ENCODE data around the gene TACR1.
"Not testable (repeated sequence)": the region's sequence is repeated elsewhere in the genome, so short reads cannot be mapped to it uniquely, and the experiment has no call there.

Gene TACR1, protein sequence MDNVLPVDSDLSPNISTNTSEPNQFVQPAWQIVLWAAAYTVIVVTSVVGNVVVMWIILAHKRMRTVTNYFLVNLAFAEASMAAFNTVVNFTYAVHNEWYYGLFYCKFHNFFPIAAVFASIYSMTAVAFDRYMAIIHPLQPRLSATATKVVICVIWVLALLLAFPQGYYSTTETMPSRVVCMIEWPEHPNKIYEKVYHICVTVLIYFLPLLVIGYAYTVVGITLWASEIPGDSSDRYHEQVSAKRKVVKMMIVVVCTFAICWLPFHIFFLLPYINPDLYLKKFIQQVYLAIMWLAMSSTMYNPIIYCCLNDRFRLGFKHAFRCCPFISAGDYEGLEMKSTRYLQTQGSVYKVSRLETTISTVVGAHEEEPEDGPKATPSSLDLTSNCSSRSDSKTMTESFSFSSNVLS

DNA sequence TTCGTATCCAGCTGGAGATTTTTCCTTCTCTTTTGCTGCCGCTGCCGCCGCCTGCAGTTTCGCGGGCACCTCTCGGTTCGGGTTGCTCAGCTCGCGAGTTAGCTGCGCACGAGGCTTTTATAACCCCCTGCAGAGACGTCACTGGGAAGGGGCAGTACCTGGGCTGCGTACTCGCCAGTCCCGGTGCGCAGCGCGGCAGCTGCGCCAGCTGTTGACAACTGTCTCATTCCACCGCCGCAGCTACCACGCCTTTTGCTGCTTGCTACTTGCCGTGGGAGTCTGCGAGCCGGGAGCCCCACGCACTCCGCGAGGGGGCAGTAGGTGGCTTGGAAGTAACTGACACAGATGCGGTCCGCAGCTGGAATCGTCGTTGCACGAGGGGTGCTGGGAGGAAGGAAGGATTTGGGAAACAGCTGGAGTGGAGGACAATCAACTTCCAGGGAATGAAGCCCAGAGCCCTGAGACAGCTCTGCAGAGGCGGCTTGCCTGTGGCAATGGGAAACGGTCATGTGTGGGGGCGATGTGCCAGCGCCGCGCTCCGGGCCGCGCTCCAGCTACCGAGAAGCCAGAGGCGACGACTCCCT lies at the start of gene TACR1:
TACR1 (minus strand) TSS at position 93 of the 584 bp plus-strand sequence. CDS start 586 bp downstream, outside the sequence.
- DNase-seq (ENCODE audit: low read depth), result peak; percentile 24

DNA sequence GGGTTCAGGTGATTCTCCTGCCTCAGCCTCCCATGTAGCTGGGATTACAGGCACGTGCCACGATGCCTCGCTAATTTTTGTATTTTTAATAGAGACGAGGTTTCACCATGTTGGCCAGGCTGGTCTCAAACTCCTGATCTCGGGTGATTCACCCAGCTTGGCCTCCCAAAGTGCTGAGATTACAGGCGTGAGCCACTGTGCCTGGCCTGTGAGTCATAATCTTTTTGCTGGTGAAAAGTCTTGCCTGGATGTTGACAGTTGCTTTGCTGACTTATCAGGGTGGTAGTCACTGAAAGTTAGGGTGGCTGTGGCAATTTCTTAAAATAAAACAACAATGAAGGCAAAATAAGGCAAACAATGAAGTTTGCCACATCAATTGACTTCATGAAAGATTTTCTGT lies 49.3 kb upstream of the TACR1 start:
- peak; percentile 25 for DNase-seq (ENCODE audit: low read depth)

DNA sequence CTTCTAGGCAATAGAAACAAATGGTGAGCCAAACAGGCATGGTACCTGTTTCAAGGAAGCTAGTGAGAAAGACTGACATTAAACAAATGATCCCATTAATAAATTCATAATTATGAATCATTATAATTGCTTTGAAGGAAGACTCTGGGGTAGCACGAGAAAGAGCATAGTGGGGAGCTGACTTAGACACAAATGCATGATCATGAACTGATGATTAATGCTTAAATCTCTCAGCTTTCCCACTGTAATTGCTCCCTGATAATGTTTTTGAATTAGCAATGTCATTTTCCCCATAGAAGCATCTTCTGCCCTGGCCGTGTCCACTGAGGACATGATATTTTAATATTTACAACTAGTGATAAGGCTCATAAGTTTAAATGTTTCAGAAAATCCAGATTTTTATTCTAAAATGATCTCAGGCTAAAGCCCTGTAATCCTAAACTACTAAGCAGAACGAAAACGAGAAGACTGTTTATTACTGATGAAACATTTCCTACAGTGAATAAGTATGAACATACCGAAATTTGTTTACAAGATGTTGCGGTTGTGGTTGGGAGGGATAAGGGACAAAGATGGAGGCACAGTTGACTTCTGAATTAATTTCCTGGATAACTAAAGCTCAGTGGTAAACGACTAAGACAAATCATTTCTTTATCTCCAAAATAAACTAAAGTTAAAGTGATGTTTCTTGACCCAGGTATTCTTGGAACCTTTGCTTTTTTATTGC lies 47.3 kb upstream of the TACR1 start:
- DNase-seq (ENCODE audit: low read depth), result no peak

DNA sequence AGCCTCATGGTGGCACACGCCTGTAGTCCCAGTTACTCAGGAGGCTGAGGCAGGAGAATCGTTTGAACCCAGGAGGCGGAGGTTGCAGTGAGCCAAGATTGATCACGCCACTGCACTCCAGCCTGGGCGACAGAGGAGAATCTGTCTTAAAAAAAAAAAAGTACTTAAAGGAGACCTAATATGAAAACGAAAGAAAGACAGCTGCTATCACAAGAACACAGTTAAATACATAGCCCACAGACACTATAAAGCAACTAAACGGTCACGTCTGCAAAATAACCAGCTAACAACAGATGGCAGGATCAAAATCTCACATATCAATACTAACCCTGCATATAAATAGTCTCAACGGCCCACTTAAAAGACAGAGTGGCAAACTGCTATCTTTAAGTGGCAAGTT lies 43.9 kb upstream of the TACR1 start:
- DNase-seq (ENCODE audit: low read depth), result no peak

DNA sequence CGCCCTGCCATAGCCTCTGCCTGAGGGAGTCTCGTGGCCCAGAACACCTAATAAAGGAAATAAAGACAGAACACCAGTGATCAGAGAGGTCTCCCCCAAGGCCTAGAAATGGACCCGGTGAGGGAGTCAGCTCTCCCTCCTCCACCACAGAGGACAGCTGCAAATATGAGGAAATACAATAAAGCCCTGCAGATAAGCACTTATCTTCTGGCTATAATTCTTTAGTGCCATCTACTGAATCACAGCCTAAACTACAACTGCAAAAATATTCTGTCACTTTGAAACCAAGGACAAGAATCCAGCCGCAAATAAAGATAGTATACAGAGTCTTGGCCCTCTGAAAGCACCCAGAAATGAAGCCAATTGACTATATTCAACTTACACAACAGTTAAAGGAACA lies 42.4 kb upstream of the TACR1 start:
- no peak for DNase-seq (ENCODE audit: low read depth)

DNA sequence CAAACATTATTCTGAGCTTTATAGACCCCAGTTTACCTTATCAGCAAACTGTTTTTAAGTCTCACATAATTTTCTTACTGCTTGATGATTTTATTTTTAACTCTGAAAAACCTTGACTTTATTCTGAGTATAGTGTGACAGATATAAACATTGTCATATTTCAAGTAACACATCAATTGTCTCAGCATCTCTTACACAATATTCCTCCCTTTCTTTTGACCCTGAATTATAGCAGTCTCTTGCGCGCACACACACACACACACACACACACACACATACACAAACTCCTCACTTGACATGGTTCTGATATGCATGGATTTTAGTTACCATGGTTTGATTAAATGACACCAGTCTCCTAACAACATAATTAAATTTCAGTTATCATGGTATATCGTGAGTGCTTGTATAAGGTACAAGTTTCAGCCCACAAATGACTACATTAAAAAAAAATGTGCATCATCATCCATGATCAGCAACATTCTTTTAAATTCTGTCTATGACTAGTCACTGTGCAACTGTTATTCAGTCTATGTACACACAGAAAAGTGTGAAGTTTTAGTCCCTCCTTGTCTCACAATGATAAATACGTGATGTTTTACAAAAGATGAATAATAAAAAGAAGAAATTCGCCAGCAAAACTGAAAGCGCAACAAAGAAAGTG lies 39.5 kb upstream of the TACR1 start:
- DNase-seq (ENCODE audit: low read depth), result peak; percentile 59

DNA sequence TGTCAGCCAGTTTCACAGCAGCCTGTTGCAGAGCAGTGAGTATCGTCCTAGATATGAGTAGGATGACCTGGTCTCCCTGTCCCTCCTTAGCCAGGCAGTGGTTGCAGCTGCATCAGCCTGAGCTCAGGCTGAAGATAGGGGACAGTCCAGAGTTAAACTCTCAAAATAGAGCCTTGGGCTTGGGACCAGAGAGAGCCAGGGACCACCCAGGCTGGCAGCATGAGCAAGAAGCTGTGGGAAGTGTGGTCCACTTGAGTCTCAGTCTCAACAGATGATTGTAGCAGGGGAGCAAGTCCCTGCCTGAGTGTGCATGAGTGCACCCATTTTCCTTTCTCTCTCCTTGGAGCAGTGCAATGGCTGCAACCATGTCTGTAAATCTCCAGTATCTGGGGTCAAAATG lies 38.0 kb upstream of the TACR1 start:
- no peak for DNase-seq (ENCODE audit: low read depth)

DNA sequence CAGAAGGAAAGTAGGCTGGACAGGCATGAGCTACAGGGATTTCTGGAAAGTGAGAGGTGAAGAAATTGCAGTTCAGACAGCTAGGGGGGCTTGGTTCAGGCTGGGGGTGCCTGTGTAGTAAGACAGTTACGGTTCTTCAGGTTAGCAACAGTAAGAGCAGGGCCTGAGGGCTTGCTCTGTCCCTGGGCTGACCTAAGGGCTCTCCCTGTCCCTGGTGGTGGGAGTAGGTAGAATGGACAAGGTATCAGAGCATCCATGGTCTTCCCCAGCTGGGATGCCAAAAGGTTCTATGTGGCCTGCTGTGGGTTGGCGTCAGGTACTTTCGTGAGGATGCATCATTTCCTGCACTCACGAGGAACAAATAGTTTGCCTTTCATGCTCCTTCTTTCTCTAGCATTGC lies 34.6 kb upstream of the TACR1 start:
- DNase-seq (ENCODE audit: low read depth), result no peak

DNA sequence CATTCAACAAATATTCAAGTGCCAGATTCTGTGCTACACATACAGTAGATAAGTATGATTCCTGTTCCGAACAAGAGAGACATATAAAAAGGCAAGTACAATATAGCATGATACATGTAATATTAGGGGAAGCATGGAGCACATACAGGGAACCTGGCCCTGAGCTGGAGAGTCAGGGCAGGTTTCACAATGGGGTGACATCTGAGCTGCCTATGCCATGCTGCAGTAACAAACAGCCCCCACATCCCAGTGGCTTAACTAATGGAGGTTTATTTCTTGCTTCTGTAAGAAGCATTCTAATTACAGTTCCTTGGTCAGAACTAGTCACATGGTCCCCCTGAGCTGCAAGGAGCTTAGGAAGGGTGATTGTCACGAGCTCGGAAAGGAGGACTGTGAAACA lies 27.3 kb upstream of the TACR1 start:
- no peak for DNase-seq (ENCODE audit: low read depth)

DNA sequence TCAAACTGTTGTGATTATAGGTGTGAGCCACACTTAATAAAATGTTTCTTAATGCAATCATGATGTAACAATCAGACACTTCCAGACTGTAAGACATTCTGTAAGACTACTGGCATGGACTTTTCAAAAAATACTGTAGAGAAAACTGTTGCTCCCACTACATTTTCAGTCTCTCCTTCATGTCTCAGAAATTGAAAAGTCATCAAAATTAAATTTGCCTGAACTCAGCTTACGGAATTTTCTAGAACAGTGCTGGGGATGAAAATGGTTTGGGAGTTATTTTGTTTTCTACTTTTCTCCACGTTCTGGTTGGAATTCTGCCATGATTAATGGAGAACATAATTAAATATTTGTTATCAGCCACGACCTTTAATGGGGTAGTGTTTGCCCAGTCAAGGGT lies 26.8 kb upstream of the TACR1 start:
- DNase-seq (ENCODE audit: low read depth), result no peak

DNA sequence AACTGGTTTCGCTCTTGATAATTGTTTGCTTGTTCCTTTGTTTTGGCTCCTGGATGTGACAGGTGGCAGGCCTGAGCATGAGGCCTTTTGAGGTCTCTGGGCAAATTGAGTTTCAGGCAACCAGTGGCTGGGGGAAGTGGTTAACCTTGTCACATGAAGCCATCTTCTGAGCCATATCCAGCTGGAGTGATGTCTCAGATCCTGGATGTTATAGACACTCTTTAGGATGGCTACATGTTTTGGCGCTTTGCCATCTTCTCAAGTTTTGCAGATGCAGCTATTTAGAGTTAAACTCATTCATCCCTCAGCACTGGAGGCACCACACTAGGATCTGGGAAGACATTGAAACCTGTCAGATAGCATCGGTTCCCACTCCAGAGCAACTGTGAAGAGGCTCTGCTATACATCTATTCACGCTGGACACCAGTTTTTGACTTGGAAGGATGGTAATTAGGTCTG lies 25.3 kb upstream of the TACR1 start:
- DNase-seq (ENCODE audit: low read depth), result no peak

DNA sequence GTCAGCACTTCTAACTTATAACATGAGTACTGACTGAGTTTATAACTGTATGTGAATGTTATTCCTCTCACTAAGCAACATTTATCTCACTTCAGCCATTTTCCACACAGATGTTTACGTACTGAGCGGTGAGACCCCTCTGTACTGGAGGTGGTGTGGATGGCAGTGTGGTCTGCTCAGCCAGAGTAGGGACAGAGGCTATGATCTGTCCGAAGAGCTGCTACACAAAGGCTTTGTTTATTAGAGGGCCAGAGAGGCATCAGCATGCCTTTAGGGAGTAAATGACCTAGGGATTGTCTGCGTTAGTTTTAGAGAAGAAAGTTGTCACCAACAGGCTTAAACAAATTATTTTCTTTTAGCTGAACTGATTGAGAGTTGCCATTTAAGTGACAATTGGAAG lies 23.2 kb upstream of the TACR1 start:
- no peak for DNase-seq (ENCODE audit: low read depth)

DNA sequence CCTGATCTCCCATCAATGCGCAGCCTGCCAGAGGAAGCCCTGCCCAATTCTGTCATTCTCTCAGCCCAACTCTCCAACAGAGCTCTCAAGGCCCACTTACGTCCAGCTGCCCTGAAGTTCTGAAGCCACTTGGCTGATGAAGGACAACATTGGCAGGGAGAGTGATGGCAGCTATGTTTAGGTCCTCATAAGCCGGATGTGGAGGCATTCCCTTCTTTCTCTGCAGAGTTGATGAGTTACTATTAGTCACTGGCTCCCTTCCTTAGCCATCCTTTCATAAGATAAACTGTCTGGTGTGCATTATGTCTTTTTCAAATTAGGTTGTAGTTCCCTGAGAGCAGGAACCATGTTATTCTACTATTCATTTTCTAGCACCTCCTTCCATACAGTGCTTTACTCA lies 22.5 kb upstream of the TACR1 start:
- DNase-seq (ENCODE audit: low read depth), result peak; percentile 32

DNA sequence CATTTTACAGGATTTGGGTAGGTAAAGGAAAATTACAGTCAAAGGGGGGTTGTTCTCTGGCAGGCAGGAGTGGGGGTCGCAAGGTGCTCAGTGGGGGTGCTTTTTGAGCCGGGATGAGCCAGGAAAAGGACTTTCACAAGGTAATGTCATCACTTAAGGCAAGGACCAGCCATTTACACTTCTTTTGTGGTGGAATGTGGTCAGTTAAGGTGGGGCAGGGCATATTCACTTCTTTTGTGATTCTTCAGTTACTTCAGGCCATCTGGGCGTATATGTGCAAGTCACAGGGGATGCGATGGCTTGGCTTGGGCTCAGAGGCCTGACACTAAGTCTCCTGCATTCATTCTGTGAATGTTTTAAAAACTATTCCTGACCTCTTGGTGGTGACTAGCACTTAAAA lies 19.9 kb upstream of the TACR1 start:
- DNase-seq (ENCODE audit: low read depth), result not testable (repeated sequence)

DNA sequence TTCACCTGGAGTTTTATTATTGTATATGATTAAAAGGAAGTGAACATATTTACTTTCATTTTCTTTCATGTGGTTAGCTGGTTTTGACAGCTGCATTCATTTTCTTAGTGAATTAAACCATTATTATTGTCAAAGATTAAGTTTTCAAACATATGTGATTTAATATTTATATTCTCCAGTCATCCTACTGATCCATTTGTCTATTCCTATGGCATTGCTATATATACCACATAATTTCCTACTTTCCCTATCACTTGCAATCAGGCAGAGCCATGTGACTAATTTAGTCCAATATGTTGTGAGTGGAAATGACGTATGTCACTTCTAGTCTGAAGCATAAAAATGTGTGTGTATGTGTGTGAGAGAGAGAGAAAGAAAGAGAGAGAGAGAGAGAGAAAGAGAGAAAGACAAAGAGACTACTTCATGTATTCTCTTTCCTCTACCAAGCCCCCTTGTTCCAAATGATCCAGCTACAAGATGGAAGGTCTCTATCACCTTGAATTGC lies 12.0 kb upstream of the TACR1 start:
- no peak for DNase-seq (ENCODE audit: low read depth)

DNA sequence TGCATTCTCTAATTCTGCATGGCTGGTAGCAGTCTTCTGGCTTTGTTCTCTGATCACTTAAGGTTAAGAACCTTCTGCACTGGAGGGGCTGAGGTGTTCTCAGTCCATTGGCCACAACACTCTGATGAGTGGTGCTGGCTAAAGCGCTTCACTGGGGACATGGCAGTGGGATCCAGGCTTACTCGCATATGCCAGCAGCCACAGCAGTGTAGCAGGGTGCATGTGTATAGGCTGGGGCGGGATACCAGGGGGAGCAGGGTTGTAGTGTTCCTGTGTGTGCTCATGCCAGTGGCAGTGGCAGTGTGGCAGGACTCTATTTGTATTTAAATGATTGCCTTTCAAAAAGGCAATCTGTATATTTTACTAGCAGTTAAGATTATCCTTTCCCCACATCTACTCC lies 11.1 kb upstream of the TACR1 start:
- no peak for DNase-seq (ENCODE audit: low read depth)

DNA sequence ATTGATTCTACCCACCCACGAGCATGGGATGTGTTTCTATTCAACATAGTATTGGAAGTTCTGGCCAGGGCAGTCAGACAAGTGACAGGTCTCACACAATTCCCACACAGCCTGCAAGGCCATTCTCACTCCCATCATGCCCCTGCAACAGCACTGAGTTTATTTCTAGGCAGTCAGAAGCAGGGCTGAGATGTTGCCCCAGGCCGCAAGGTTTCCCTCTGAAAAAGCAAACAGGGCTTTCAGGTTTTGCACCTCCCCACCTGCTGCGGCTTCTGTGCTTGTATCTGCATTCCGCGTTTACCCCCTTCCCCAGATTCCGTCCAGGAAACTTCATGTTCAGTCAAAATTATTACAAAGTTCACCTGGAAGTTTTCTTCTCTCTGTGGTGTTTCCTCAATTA lies 9.4 kb upstream of the TACR1 start:
- DNase-seq (ENCODE audit: low read depth), result no peak

DNA sequence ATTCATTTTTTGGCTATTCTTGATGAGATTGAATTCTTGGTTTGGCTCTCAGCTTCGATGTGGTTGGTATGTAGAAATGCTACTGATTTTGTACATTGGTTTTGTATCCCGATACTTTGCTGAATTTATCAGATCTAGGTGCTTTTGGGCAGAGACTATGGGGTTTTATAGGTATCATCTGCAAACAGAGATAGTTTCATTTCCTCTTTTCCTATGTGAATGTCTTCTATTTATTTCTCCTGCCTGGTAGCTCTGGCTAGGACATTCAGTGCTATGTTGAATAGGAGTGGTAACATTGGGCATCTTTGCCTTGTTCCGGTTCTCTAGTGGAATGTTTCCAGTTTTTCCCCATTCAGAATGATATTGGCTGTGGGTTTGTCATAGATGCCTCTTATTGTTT lies 5.5 kb upstream of the TACR1 start:
- DNase-seq (ENCODE audit: low read depth), result no peak

DNA sequence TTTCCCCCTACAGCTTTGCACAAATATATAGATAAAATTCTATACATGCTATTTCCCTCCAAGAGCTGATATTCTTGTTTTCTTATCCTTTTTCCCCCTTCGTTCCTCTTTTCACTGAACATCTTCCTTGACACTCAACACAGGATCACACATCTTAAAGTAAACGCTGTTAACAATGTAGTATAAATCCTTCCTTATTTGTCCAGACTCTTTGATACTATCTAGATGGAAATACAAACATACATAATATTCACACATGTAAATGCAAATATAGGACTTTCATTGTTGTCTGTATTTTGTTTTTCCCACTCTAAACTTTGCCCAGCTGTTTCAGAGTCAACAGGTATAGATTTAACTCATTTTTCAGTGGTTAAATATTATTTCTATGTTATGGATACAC lies 3.0 kb upstream of the TACR1 start:
- DNase-seq (ENCODE audit: low read depth), result no peak

DNA sequence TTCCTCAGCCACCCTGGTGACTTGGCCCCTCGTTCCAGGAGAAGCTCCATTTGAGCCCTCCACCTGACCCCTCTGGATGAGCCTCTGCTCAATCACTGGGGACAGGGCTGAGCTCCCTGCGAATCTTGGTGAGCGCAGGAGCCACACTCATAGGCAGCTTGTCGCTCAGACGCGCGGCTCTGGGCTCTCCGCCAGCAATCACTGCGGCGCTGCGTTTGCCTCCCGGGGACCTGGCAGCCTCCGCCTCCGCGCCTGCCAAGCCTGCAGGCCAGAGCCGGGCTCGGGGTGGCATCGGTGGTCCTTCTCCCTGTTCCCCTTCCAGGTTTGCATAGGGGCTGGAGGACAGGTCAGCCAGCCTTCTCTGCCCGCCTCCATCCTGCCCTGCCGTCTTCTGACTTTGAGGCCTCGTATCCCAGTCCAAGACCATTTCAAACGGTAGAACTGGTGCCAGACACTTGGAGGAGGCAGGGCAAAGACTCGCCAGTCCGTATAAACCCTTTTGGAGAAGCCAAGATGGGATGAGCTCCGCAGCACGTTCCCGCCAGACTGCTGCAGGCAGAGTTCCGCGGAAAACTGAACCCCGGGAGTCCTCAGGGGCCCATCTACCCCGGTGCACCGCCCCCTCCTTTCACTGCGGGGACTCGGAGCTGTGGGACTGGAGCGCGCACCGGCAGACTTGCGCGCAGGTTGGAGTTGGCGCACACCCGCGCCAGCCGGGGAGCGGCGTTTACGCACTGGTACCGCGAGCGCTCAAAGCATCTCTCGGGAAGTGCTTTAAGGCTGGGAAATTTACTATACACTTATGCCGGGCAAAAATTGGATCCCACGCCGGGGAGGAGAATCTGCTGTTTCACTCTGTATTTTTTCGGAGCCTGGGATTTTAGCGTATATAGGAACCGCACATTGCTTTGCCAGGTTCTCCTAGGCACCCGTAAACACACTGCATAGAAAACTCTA lies 1.1 kb upstream of the TACR1 start:
- DNase-seq (ENCODE audit: low read depth), result peak; percentile 11

DNA sequence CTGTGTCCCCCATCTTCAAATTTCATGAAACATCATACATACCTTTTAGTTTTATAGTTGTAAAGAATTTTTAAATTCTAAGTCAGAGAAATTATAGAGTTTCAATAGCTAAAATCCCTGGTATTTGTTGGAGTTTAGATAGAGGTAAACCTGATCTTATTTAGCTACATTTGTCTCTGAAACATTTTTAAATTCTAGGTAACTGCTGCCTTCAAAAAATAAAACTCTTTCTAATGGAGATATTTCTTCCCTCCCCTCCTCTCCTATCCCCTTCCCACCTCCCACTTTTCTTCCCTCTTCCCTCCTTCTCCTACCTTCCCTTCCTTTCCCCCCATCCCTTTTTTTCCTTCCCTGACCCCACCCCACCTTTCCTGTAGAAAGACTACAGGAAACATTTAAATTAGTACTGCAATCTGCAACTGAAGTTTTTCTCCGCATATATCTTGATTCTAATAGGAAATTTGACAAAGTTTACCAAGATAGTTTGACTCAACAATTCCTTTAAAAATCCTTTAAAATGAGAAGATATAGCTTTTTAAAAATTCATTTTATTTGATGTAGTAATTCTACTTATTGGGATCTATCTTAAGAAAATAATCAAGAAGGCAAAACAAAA lies 4.1 kb downstream of the TACR1 start:
- no peak for DNase-seq (ENCODE audit: low read depth)

All from GM04503 (cell line).